HG02678 (cell line): ENCODE data around the gene MIEF2.
"Not testable (repeated sequence)": the region's sequence is repeated elsewhere in the genome, so short reads cannot be mapped to it uniquely, and the experiment has no call there.

Experiments used
- ATAC-seq: cut with Tn5 transposase; IDR thresholded peaks from one replicate; pipeline ENCODE4 v1.9.1; 2021; ENCODE audit warnings: mild to moderate bottlenecking, moderate library complexity; ENCODE audit not compliant: unreplicated experiment

The MIEF2 gene

DNA sequence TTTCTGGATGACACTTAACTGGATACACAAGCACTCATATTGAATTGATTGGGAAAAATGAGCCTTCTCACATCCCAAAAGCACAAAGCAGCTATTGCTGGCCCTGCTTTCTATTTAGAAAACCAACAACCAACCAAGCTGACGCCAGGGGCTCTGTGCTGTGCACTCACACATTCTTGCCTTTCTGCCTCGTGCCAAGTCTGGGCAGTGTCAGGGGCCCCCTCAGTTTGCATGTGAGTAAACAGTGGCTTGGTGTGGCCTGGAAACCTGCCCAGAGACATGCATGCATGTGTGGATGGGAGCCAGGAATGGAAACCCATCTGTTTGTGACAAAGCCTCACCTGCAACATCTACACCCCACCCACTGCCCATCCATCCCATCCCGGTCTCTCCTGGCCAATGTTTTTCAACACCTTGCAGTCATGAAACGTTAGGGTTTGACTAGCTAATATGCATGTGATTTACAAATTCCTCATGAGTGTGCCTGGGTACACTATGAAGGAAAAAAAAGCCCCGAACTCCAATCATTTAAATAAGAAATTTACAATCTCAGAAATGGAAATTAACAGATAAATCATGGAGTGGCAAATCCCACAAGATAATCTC is 20.4 kb downstream of the MIEF2 start:
- no peak for ATAC-seq

DNA sequence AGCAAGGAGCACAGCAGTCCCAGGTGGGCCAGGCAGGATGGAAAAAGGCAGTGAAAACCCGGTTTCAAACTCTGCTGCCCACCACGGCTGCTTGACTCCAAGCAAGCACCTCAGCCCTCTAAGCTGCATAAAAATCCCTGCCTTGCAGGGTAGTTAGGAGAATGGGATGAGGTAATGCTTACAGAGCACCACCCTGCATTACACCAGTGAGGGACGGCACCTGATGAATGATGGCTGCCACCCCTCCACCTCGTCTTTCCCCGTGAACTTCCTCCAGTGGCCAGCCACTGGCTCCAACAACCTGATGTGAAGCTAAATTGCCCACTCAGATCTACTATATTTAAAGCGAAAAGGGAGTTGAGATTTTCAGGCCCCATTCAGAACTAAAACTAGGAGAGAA is 21.3 kb downstream of the MIEF2 start:
- no peak for ATAC-seq

DNA sequence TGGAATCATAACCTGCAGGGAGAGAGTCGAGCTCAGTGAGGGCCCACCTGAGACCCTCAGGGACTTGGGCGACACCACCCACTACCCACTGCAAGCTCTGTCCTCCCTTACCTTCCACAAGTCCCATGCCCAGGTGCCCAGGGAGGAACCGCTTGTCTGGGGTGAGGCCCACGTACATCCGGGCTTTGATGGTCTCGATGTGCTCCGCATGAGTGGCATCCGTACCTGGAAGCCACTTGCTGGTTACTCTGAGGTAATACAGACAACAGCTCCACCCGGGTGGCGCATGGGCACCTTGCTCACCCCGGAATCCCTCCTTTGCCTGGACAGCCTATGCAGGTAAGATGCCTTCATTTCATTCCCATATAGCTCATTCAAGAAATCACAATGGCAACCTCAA is 24.8 kb downstream of the MIEF2 start:
- ATAC-seq: no peak

DNA sequence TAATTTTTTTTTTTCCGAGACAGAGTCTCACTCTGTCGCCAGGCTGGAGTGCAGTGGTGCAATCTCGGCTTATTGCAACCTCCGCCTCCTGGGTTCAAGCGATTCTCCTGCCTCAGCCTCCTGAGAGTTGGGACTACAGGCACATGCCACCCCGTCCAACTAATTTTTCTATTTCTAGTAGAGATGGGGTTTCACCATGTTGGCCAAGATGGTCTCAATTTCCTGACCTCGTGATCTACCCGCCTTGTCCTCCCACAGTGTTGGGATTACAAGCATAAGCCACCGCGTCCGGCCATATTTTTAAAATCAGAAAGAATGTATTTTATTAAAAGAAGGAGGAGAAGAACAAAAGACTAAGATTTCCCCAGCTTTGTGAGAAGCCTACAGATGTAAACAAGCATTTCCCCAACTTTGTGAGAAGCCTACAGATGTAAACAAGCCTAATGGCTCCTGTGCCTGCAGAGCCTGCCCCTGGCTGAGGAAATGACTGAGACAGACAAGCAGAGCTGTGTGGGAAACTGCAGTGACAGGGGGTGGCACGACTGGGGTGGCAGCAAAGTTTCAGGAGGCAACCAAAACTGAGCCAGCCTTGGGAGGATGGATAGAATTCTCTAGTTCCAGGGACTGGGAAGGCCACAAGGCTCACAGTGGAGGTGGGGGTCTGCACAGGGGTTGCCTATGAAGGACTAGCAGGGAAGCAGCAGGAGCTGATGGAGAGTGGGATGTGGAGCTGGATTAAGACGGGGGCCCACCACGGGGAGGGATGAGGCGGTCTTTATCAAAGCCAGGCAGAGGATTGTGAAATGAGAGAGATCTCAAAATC is 31.5 kb downstream of the MIEF2 start:
- ATAC-seq: no peak

DNA sequence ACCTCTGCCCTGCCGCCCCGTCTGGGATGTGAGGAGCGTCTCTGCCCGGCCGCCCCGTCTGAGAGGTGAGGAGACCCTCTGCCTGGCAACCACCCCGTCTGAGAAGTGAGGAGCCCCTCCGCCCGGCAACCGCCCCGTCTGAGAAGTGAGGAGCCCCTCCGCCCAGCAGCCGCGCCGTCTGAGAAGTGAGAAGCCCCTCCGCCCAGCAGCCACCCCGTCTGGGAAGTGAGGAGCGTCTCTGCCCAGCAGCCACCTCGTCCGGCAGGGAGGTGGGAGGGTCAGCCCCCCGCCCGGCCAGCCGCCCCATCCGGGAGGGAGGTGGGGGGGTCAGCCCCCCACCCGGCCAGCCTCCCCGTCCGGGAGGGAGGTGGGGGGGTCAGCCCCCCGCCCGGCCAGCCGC is 37.6 kb downstream of the MIEF2 start:
- ATAC-seq: not testable (repeated sequence)

DNA sequence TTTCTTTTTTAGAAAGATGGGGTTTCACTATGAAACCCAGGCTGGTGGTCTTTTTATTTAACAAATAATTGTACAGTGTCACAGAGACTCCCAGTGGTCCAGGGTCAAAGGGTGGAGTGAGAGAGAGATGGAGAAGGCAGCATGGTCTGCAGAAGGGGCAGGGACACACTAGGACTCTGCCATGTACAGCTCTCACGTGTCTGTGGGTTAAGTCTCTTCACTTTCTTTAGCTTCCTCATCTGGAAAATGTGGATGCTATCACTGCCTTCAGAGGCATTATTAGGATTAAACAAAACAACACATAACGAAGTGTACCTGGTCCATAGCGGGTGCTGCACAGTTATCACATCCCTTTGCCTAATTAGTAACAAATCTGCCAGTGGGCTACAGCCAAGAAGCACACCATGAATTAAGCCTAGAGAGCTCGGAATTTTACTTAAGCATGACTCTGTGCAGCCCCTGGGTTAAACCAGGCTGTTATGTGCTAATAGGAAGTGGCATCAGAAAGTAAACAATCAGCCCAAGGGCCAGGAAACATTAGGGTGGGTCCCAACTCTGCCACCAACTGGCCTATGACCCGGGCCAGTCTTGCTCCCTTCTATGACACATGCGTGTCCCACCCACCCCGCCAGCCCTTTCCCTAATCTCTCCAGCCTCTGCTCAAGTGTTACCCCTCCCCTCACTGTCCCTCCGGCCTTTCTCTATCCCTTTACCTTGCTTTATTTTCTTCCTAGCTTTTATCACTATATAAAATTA is 40.4 kb downstream of the MIEF2 start:
- no peak for ATAC-seq

DNA sequence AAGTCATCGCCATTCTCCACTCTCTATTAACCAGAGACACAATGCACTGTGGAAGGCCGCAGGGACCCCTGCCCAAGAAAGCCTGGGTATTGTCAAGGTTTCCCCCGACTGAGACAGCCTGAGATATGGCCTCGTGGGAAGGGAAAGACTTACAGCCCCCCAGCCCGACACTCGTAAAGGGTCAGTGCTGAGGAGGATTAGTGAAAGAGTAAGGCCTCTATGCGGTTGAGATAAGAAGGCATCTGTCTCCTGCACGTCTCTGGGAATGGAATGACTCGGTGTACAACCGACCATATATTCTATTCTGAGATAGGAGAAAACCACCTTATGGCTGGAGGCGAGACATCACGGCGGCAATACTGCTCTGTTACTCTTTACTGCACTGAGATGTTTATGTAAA is 42.7 kb downstream of the MIEF2 start:
- ATAC-seq: not testable (repeated sequence)

DNA sequence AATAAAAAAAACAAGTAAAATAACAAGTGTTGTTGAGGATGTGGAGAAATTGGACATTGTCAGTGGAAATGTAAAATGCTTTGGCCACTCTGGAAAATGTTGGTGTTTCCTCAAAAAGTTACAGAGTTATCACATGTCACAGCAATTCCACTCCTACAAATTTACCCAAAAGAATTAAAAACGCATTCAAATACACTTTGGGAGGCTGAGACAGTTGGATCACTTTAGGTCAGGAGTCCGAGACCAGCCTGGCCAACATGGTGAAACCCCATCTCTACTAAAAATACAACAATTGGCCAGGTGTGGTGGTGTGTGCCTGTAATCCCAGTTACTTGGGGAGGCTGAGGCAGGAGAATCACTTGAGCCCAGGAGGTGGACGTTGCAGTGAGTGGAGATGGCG is 48.7 kb downstream of the MIEF2 start:
- no peak for ATAC-seq

DNA sequence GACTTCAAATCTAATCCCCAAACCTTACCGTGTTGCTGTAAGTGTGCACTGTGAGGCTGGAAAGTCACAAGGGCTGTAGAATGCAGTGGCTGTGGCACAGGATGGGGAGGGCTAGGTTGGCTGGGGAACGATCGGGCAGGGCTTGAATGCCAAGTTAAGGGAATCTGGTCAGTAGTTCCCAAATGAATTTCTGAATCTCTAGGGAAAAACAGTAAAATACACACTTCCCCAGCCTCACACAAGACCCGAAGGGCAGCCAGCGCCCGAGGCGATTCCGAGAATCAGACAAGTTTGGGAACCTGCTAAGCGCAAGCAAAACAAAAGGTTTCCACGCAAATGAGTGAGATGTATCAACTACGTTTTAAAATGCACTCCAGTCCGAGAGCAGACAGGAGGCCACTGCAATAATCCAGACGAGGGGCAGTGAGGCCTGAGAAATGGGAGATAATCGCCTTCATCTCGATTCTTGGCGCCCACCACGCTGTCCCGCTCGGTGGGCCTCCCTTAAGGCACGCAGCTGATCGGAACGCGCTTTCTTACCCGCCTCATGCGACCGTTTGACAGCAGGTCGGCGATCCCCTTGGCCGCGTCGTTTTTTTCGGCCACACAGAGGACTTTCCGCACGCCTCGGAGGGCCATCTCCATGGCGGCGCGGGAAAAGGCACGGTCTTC is 53.7 kb downstream of the MIEF2 start:
- ATAC-seq: peak; percentile 3

DNA sequence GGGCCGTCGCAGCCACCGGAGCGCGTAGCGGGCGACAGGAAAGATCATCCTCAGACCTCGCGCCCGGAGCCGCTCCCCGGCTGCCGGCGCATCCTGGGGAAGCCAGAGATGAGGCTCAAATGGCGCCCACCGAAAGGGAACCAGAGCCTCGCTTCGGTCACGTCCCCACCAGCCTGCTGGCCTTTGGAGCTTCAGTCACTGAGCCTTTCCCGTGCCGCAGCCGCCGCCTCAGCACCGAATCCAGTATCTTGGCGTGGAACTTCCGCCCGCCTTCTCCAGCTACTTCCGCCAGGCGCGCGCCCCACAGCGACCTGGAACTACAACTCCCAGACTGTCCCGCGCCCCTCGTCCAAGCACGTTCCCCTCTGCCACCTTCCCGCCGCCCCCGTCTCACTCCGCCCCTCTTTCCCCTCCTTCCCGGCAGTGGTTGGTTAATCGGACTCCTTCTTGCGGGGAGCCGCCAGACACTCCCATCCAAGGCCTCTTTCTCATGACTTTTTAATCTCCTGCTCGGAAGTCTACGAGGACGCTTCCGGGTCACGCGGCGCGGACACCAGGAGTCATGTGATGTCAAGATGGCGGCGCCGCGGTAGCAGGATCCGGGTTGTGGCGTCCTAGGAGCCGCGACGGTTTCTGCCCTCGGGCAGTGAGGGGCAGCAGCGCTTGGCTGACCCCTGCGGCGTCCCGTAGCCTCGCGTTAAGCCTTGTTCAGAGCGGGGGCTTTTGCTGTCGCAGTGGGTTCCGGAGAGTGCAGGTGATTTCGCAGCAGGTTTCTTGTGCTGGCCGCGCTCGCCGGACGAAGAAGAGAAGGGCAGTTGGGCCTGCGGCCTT is 54.5 kb downstream of the MIEF2 start, which contains the start of the genes SMCR8 and TOP3A:
TSS of gene SMCR8 (plus strand) at position 563 of the 831 bp plus-strand sequence. CDS start 497 bp downstream, outside the sequence.
TSS of gene TOP3A (minus strand) at position 264 of the 831 bp plus-strand sequence. CDS start at position 48, 216 bp downstream.
- ATAC-seq: peak; percentile 84

DNA sequence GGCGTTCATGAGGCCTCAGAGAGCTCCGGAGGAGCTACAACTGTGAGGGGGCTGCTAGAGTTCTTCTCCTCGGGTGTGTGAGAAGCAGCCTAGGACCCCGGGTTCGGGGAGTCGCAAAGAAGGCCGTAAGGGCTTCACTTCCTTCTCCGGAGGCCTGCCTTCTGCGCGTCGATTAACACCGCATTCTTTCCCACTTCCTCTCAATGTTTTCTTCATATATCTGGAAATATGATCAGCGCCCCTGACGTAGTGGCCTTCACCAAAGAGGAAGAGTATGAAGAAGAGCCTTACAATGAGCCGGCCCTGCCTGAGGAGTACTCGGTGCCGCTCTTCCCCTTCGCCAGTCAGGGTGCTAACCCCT is 55.1 kb downstream of the MIEF2 start:
- peak; percentile 4 for ATAC-seq

DNA sequence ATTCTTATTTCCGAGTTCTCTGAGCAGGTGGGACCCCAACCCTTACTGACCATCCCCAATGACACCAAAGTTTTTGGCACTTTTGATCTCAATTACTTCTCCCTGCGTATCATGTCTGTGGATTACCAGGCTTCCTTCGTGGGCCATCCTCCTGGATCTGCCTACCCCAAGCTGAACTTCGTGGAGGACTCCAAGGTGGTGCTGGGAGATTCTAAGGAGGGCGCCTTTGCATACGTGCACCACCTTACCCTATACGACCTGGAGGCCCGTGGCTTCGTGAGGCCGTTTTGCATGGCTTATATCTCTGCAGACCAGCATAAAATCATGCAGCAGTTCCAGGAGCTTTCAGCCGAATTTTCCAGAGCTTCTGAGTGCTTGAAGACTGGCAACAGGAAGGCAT is 55.5 kb downstream of the MIEF2 start:
- no peak for ATAC-seq
